CD4-positive, alpha-beta T cell treated with Interleukin-4 for 4 hours (primary cell): ENCODE measurements around the gene SDF4.

ENCODE experiments used
- DNase-seq: peaks from one replicate; pipeline ENCODE4 v3.0.0-alpha.2; 2020

SDF4 gene

GRCh38 chr1:1231400-1232207 lies at the start of gene SDF4:
TSS of gene SDF4 (minus strand) at chr1:1232001. CDS start at chr1:1228772, 3,229 bp downstream.
- peak; percentile 97 for DNase-seq

GRCh38 chr1:1280782-1281481 lies 49.1 kb upstream of the SDF4 start:
- DNase-seq, result no peak

GRCh38 chr1:1279028-1279427 lies 47.2 kb upstream of the SDF4 start:
- DNase-seq, result no peak

GRCh38 chr1:1278620-1279019 lies 46.8 kb upstream of the SDF4 start:
- DNase-seq, result no peak

GRCh38 chr1:1275836-1276235 lies 44.0 kb upstream of the SDF4 start:
- DNase-seq, result no peak

GRCh38 chr1:1274931-1275431 lies 43.2 kb upstream of the SDF4 start:
- no peak for DNase-seq

- no peak for DNase-seq
Measured at GRCh38 chr1:1274299-1274930, 42.6 kb upstream of the SDF4 start.

GRCh38 chr1:1273512-1274298 lies 41.9 kb upstream of the SDF4 start, which contains the start of gene UBE2J2:
TSS of gene UBE2J2 (minus strand) at chr1:1273854. CDS start at chr1:1267992, 5,862 bp downstream.
- DNase-seq, result peak; percentile 91

- DNase-seq, result no peak
Measured at GRCh38 chr1:1273209-1273511, 41.4 kb upstream of the SDF4 start.

- no peak for DNase-seq
Measured at GRCh38 chr1:1272341-1273208, 40.8 kb upstream of the SDF4 start.

- DNase-seq, result no peak
Measured at GRCh38 chr1:1270813-1271212, 39.0 kb upstream of the SDF4 start.

- DNase-seq, result no peak
Measured at GRCh38 chr1:1268284-1268682, 36.5 kb upstream of the SDF4 start.

GRCh38 chr1:1267488-1268283 lies 35.9 kb upstream of the SDF4 start:
- DNase-seq, result no peak

GRCh38 chr1:1264868-1265272 lies 33.1 kb upstream of the SDF4 start:
- no peak for DNase-seq

GRCh38 chr1:1264026-1264425 lies 32.2 kb upstream of the SDF4 start:
- no peak for DNase-seq

- no peak for DNase-seq
Measured at GRCh38 chr1:1262758-1263157, 31.0 kb upstream of the SDF4 start.

GRCh38 chr1:1262071-1262470 lies 30.3 kb upstream of the SDF4 start:
- DNase-seq, result no peak

- DNase-seq, result no peak
Measured at GRCh38 chr1:1260843-1261560, 29.2 kb upstream of the SDF4 start.

- DNase-seq, result no peak
Measured at GRCh38 chr1:1259951-1260600, 28.3 kb upstream of the SDF4 start.

- DNase-seq, result no peak
Measured at GRCh38 chr1:1259540-1259939, 27.7 kb upstream of the SDF4 start.
